GM12891 (cell line): ENCODE measurements around the gene CPEB4.

Experiments
- DNase-seq: peaks from one replicate; pipeline ENCODE4 v3.0.0; 2011; ENCODE audit warnings: low spot score; ENCODE audit not compliant: insufficient read length
- FAIRE-seq: peaks from 2 replicates; lab custom pipeline; 2011; peaks lifted over from hg19 to GRCh38; lab: Jason Lieb, UNC
- PAX5 ChIP-seq: IDR thresholded peaks from 2 replicates; pipeline ENCODE4 v1.6.1; 2011; ENCODE audit warnings: low read length, moderate library complexity, mild to moderate bottlenecking; ENCODE audit not compliant: insufficient read depth, severe bottlenecking
- POLR2A ChIP-seq: IDR thresholded peaks from 2 replicates; pipeline ENCODE4 v1.6.1; 2011; ENCODE audit warnings: low read depth, low read length, control low read depth
- POLR2AphosphoS5 ChIP-seq: IDR thresholded peaks from 2 replicates; pipeline ENCODE4 v1.6.1; 2011; ENCODE audit warnings: low read depth, low read length, control low read depth
- POU2F2 ChIP-seq: IDR thresholded peaks from 2 replicates; pipeline ENCODE4 v1.6.1; 2011; ENCODE audit warnings: low read depth, mild to moderate bottlenecking, control low read depth, low read length, moderate library complexity
- SPI1 ChIP-seq: IDR thresholded peaks from 2 replicates; pipeline ENCODE4 v1.6.1; 2011; ENCODE audit warnings: low read depth, low read length, control low read depth
- TAF1 ChIP-seq: IDR thresholded peaks from 2 replicates; pipeline ENCODE4 v1.6.1; 2011; ENCODE audit warnings: low read depth, low read length, control low read depth

The CPEB4 gene

DNA sequence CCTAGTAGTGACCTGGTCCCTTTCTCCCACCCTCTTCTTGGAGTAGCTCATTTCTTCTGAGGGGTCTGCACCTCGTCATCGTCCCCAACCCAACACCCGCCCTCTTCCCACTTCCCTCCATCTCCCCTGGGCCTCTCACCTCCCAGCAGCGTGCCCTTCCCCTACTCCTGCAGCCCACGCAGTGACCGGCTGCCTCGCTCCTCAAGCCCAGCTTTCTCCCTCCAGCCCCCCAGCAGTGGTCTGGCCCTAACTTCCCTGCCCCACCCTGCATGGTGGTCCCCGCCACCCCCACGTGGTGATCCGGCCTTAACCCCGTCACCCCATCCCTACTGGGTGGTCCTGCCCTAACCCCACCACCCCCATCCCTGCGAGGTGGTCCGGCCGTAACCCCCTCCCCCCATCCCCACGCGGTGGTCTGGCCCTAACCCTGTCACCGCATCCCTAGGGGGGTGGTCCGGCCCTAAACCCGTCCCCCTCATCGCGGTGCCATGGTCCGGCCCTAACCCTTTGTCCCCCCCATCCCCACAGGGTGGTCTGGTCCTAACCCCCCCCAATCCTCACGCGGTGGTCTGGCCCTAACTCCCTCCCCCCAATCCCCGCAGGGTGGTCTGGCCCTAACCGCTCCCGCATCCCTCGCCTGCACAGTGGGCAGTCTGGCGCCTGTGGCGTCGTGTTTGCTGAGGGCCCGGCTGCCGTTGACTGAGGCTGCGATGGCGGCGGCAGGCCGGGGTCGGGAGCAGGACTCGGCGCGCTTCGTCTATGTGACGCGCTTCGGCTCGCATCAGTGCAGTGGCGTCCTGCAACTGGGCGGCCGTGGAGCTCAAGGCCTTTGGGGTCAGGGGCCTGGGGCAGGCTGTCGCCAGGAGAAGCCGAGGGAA is 100.6 kb downstream of the CPEB4 start, which contains the start of gene C5orf47:
C5orf47 (plus strand) TSS at position 617 of the 878 bp plus-strand sequence; CDS start at position 711, 94 bp downstream.
- TF ChIP-seq SPI1, result no peak
- TF ChIP-seq POU2F2, result no peak
- no peak for TF ChIP-seq TAF1
- TF ChIP-seq PAX5, result no peak
- no peak for TF ChIP-seq POLR2A
- no peak for TF ChIP-seq POLR2AphosphoS5
- DNase-seq (no peak), FAIRE-seq (no peak)

DNA sequence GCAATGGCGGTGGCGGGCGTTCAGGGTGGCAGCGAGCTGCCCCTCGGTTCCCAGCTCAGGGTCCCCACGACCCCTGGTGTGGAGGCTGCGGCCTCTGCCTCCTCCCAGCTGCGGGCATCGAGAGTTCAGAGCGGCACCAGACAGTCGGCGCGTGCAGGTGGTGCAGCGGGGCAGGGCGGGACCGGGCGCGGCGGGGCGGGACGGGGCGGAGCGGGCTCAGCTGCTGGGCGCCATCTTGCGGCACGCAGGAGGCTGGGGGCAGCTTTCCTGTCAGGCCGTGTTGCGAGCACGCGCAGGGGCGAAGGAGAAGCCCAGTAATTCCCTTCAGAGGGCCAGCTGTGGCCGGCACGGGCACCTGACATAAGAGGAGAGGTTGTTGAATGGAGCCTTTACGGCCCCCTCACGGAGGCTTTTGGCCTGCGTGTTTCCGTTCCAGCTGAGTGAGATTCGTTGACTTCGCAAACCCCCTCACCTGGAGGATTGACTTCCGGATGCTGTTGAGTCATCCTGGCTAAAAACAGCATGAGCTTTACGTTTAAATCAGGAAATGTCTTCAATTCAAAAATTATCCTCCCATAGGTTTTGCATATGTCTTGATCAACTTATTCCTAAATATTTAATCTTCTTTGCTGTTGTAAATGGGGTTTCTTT is 101.4 kb downstream of the CPEB4 start:
- TF ChIP-seq POLR2AphosphoS5, result no peak
- no peak for TF ChIP-seq SPI1
- no peak for TF ChIP-seq POLR2A
- TF ChIP-seq PAX5, result no peak
- no peak for TF ChIP-seq TAF1
- TF ChIP-seq POU2F2, result no peak
- FAIRE-seq (no peak), DNase-seq (no peak)

- no peak for TF ChIP-seq POLR2A
- no peak for TF ChIP-seq SPI1
- no peak for TF ChIP-seq POLR2AphosphoS5
- TF ChIP-seq POU2F2, result no peak
- no peak for TF ChIP-seq TAF1
- no peak for TF ChIP-seq PAX5
- FAIRE-seq (no peak), DNase-seq (no peak)
These were observed 109.2 kb downstream of the CPEB4 start for GRCh38 chr5:173997331-173997730.

- DNase-seq (no peak), FAIRE-seq (no peak)
- TF ChIP-seq SPI1 (no peak), PAX5 (no peak)
These were observed 110.4 kb downstream of the CPEB4 start for GRCh38 chr5:173998531-173998930.

DNA sequence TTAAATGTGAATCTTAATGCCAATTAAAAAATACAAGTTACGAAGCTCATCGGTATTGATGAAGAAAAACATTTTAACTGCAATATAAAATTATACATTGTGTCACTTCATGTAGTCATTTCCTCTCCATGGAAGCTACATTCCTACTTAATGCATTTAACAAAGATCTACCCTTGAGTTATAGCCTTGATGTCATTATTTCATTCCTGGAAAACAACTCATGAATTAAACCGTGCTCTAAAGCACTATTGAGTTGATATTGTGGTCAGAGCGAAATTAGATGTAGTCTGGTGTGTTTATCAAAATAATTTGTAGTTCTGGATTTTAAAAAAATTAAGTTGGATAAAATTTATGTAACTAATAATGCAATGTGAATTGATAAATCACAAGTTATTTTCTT is 111.9 kb downstream of the CPEB4 start:
- FAIRE-seq (no peak), DNase-seq (no peak)
- TF ChIP-seq SPI1, result no peak
- no peak for TF ChIP-seq TAF1
- TF ChIP-seq PAX5, result no peak
- TF ChIP-seq POLR2A, result no peak
- TF ChIP-seq POU2F2, result no peak
- TF ChIP-seq POLR2AphosphoS5, result no peak

GRCh38 chr5:174003795-174004194 is 115.6 kb downstream of the CPEB4 start:
- TF ChIP-seq TAF1, result no peak
- TF ChIP-seq PAX5, result no peak
- TF ChIP-seq POLR2A, result no peak
- TF ChIP-seq POLR2AphosphoS5, result no peak
- no peak for TF ChIP-seq SPI1
- no peak for TF ChIP-seq POU2F2
- DNase-seq (no peak), FAIRE-seq (no peak)

GRCh38 chr5:174008922-174009321 is 120.8 kb downstream of the CPEB4 start:
- DNase-seq, result no peak
- no peak for TF ChIP-seq POLR2A
- no peak for TF ChIP-seq PAX5
- TF ChIP-seq TAF1, result no peak
- no peak for TF ChIP-seq POLR2AphosphoS5
- TF ChIP-seq SPI1, result no peak
- TF ChIP-seq POU2F2, result no peak
- no peak for FAIRE-seq

- TF ChIP-seq POLR2AphosphoS5 (no peak), TAF1 (no peak), SPI1 (no peak), POLR2A (no peak), PAX5 (no peak), POU2F2 (no peak)
- DNase-seq, result no peak
- FAIRE-seq, result no peak
These were observed 122.2 kb downstream of the CPEB4 start for GRCh38 chr5:174010365-174010764.

DNA sequence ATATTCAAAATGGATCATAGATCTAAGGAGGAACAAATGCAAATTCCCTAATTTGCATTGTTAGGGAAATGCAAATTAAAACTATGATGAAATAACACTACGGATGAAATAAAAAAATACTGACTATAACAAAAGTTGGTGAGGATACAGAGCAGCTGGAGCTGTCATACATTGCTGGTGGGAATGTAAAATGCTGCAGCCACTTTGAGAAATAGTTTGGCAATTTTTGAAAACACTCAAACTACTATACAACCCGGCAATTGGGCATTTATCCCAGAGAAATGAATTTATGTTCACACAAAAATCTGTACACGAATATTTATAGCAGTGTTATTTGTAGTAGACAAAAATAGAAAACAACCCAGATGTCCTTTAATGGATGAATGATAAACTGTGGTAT is 123.3 kb downstream of the CPEB4 start:
- TF ChIP-seq POU2F2 (no peak), POLR2A (no peak), TAF1 (no peak), SPI1 (no peak), PAX5 (no peak), POLR2AphosphoS5 (no peak)
- FAIRE-seq (no peak), DNase-seq (no peak)
